Activated CD4-positive, CD25-positive, alpha-beta regulatory T cell treated with anti-CD3 and anti-CD28 coated beads, Interleukin-2, amount 50 U/mL, for 16 hours (primary cell): ENCODE results near the gene ABCC1.

Source experiments
- DNase-seq: peaks from one replicate; pipeline ENCODE4 v3.0.0-alpha.2; 2020; ENCODE audit warnings: low read depth, low spot score

Gene ABCC1

GRCh38 chr16:16048904-16049582, 99.6 kb downstream of the ABCC1 start:
- no peak for DNase-seq

- no peak for DNase-seq
Measured at GRCh38 chr16:16050106-16050505, 100.7 kb downstream of the ABCC1 start.

GRCh38 chr16:16051132-16051531, 101.7 kb downstream of the ABCC1 start:
- DNase-seq = no peak

GRCh38 chr16:16052916-16053315, 103.5 kb downstream of the ABCC1 start:
- no peak for DNase-seq

GRCh38 chr16:16057102-16057501, 107.7 kb downstream of the ABCC1 start:
- DNase-seq = no peak

- no peak for DNase-seq
Measured at GRCh38 chr16:16059160-16059559, 109.7 kb downstream of the ABCC1 start.

- DNase-seq = no peak
Measured at GRCh38 chr16:16059895-16060590, 110.6 kb downstream of the ABCC1 start.

- DNase-seq = no peak
Measured at GRCh38 chr16:16062023-16062937, 112.9 kb downstream of the ABCC1 start.

- no peak for DNase-seq
Measured at GRCh38 chr16:16063683-16064082, 114.3 kb downstream of the ABCC1 start.

GRCh38 chr16:16064874-16065384, 115.5 kb downstream of the ABCC1 start:
- DNase-seq = no peak

- DNase-seq = no peak
Measured at GRCh38 chr16:16067127-16067526, 117.7 kb downstream of the ABCC1 start.

GRCh38 chr16:16071631-16072244, 122.3 kb downstream of the ABCC1 start:
- DNase-seq = no peak

GRCh38 chr16:16073001-16073545, 123.7 kb downstream of the ABCC1 start:
- no peak for DNase-seq

GRCh38 chr16:16073891-16074881, 124.8 kb downstream of the ABCC1 start:
- no peak for DNase-seq

- DNase-seq = no peak
Measured at GRCh38 chr16:16075488-16076422, 126.3 kb downstream of the ABCC1 start.

GRCh38 chr16:16076423-16076813, 127.0 kb downstream of the ABCC1 start:
- no peak for DNase-seq

GRCh38 chr16:16080465-16081065, 131.1 kb downstream of the ABCC1 start:
- DNase-seq = no peak

- DNase-seq = no peak
Measured at GRCh38 chr16:16081141-16081540, 131.7 kb downstream of the ABCC1 start.

GRCh38 chr16:16082255-16082654, 132.8 kb downstream of the ABCC1 start:
- DNase-seq = no peak
